ENCODE data around the gene HMCN1.

HMCN1 gene

DNA sequence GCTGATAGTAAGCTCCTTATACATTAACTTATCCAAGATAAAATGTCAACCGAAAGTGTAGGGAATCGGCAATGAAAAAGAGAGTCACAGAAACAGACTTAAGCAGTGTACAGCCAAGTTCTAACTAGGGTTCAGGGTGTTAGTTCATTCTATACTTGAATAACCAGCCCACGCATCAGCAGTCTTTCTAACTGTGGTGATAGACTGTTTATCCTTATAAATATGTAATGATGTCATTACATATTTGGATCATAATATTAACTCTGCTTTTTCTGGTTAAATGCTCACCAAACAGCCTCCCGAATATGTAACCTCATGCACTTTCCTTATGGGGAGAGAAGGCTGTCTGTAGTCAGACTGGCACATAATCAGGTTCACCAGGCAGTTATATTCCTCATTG, 11.0 kb downstream of the HMCN1 start:
- TF ChIP-seq, protein P1, sequence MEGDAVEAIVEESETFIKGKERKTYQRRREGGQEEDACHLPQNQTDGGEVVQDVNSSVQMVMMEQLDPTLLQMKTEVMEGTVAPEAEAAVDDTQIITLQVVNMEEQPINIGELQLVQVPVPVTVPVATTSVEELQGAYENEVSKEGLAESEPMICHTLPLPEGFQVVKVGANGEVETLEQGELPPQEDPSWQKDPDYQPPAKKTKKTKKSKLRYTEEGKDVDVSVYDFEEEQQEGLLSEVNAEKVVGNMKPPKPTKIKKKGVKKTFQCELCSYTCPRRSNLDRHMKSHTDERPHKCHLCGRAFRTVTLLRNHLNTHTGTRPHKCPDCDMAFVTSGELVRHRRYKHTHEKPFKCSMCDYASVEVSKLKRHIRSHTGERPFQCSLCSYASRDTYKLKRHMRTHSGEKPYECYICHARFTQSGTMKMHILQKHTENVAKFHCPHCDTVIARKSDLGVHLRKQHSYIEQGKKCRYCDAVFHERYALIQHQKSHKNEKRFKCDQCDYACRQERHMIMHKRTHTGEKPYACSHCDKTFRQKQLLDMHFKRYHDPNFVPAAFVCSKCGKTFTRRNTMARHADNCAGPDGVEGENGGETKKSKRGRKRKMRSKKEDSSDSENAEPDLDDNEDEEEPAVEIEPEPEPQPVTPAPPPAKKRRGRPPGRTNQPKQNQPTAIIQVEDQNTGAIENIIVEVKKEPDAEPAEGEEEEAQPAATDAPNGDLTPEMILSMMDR (IDR thresholded peaks at IDR 0.05), result no peak

DNA sequence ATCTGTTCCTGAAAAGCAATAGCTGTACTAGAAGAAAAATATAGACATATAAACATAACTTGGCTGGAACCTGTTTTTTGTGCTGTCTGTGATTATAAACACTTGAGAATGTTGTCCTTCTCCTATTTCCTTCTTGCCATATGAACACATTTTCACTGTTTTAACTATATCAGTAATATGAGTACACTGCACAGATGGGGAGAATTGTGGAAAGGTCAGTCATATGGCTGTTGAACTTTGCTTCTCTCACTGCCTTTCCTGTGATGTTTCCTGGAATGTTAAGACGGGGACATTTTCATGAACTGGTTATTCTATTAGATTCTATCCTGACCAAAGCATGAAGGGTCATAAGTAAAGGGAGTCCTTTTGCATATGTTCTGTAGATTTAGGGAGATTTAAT, 24.9 kb downstream of the HMCN1 start:
- TF ChIP-seq, protein P1 (IDR thresholded peaks at IDR 0.05), result no peak

DNA sequence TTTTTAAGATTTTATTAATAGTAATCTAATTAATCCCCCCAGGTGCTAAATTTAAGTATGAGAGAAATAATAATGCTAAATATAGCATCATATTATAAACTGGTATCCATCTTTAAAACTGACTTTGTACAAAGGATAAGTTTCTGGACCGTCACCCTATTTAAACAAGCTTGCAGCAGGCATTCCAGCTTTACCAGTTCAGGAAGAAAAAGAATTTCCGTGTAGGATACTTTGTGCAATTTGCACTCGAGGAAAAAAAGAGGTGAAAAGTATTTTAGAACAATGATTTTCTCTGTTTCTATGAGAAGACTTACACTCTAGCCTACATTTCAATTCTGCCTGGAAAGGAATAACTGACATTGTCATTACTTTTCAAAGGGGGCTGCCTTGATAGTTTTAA, 27.6 kb downstream of the HMCN1 start:
- TF ChIP-seq, protein P1 (IDR thresholded peaks at IDR 0.05), result no peak

DNA sequence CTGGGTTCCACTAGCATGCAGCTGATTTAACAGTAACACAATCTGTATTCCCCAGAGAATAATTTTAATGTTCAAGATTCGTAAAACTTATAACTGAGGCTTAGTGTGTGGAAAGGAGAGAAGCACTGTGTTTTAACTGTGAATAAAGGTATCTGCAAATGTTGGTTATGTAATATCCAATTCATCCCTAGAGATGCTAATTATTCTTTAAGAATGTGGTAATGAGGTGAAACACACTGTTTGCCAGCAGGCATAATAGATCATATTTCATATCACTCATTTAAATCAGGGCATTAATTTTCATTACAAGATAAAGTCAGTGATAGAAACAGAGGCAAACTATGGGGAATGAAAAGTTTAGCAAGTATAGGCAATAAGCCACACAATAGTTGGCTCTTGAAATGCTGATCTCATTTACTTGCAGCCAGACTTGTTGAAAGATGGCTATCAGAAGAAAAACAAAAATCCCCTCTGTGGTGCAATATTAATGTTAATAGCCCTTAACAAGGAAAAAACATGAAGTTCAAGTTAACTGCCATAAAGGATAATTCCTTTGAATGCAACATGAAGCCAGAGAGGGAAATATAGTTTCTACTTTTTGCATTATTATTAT, 33.4 kb downstream of the HMCN1 start:
- TF ChIP-seq, protein P1 (IDR thresholded peaks at IDR 0.05), result no peak

DNA sequence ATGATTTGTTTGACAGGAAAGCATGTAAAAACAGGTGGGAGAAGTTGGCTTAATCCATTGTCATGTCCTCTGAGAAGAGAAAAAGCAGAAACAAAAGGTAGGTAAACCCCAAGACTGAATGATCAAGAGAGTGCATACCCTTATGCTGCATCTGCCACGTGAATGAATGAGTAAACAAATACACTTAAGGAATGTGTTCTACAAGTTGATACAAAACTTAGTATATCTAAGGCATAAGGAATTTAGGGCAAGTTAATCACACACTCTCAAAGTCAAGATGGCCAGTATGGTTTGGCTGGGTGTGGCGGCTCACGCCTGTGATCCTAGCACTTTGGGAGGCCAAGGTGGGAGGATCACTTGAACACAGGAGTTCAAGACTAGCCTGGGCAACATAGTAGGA, 34.2 kb downstream of the HMCN1 start:
- TF ChIP-seq, protein P1 (IDR thresholded peaks at IDR 0.05), result no peak

DNA sequence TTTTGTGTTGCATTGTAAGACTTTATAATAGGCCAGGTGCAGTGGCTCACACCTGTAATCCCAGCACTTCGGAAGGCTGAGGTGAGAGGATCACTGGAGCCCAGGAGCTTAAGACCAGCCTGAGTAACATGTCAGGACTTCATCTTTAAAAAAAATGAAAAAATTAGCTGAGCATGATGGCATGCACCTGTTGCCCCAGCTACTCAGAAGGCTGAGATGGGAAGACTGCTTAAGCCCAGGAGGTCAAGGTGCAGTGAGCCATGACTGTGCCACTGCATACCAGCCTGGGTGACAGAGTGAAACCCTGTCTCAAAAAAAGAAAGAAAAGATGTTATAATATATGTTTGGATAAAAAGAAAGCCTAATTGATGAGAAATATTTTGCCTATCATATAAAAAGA, 34.9 kb downstream of the HMCN1 start:
- TF ChIP-seq, protein P1 (IDR thresholded peaks at IDR 0.05), result no peak

DNA sequence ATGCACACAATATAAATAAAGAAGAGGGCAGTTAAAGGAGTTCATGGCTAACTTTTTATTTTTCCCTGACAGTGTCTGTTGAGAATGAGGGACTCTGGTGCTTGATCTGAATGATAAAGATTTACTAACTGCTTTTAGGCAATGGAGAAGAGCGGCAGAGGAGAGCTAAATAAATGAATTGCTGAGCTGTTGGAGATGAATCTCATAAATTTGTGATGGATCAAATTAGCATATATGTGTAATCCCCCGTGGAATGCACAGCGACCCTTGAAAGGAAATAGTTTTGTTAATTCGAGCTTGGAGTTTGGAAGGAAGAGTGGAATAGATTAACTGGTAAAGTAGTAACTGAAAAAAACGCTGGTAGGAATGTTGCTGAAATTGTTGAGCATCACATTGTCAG, 40.2 kb downstream of the HMCN1 start:
- TF ChIP-seq, protein P1 (IDR thresholded peaks at IDR 0.05), result no peak

DNA sequence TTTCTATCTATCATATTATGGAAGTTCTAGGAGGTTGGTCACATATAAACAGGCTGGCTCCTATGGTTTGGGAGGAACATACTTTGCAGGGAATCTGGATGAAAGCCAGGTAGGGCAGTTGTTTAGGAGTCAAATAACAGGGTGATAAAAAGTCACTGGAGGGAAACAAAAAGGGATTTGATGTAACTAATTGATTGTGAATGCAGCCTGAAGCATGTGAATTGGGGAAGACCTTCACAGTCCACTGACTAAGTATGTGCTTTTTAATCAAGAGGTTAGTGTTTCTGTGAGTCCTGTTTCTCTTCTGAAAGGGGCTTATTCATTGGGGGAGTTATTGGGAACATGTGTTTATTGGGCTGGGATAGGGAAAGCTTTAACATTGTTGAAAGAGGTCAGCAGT, 41.3 kb downstream of the HMCN1 start:
- TF ChIP-seq, protein P1 (IDR thresholded peaks at IDR 0.05), result no peak
